Measurements from ENCODE around the gene SSBP4. TPM values are rescaled to one million over a fixed set of nuclear protein-coding genes. Genes with fewer than 3 reads are reported as not detected.

Gene SSBP4
- total RNA-seq, 4 donors from 2014 or later = 23.7 to 48.1 (median 26.1) TPM

GRCh38 chr19:18424890-18425514 is 5.8 kb downstream of the SSBP4 start:
- intact Hi-C loops (cut with DNase I) = no loop called here
- H3K27me3 ChIP-seq = no peaks in the 10 kb centered on the region
- 77 to 89% methylated on average over 6 to 7 of the region's 17 CpGs for WGBS, 2 donors
- no peak overlapping the region for H3K4me3 ChIP-seq
- peaks cover 35 to 98% (median 57%) of the 10 kb centered on the region in 3 donors for H3K4me1 ChIP-seq
- peaks cover 0 to 6% (median 0%) of the 10 kb centered on the region in 3 donors for H3K36me3 ChIP-seq
- H3K27ac ChIP-seq = peak overlapping the region in 3 of 4 donors; percentile 52 to 81 (median 67)
- TF ChIP-seq CTCF (IDR thresholded peaks at IDR 0.05) (no peak), POLR2A (IDR thresholded peaks at IDR 0.05) (no peak)
- no peak for DNase-seq
- H3K9me3 ChIP-seq = no peaks in the 10 kb centered on the region

GRCh38 chr19:18425515-18426415 is 6.6 kb downstream of the SSBP4 start:
- WGBS, 2 donors = 44 to 46% methylated on average over 10 to 11 of the region's 18 CpGs
- no peak overlapping the region for H3K4me3 ChIP-seq
- peaks cover 0 to 6% (median 0%) of the 10 kb centered on the region in 3 donors for H3K36me3 ChIP-seq
- peaks cover 27 to 98% (median 49%) of the 10 kb centered on the region in 3 donors for H3K4me1 ChIP-seq
- DNase-seq = no peak
- intact Hi-C loops (cut with DNase I) = no loop called here
- peak overlapping the region in 3 of 4 donors; percentile 52 to 81 (median 67) for H3K27ac ChIP-seq
- no peaks in the 10 kb centered on the region for H3K9me3 ChIP-seq
- H3K27me3 ChIP-seq = no peaks in the 10 kb centered on the region
- no peak for TF ChIP-seq CTCF (IDR thresholded peaks at IDR 0.05)
- TF ChIP-seq POLR2A (IDR thresholded peaks at IDR 0.05) = no peak

GRCh38 chr19:18426416-18426767 is 7.2 kb downstream of the SSBP4 start:
- TF ChIP-seq POLR2A (IDR thresholded peaks at IDR 0.05) (no peak), CTCF (IDR thresholded peaks at IDR 0.05) (no peak)
- intact Hi-C loops (cut with DNase I) = no loop called here
- no peak for DNase-seq
- H3K9me3 ChIP-seq = no peaks in the 10 kb centered on the region
- H3K27ac ChIP-seq = peak overlapping the region in 3 of 4 donors; percentile 52 to 81 (median 67)
- H3K4me3 ChIP-seq = no peak overlapping the region
- H3K4me1 ChIP-seq = peaks cover 23 to 93% (median 43%) of the 10 kb centered on the region in 3 donors
- no CpG with 5 or more reads among the region's 8 CpGs for WGBS, 2 donors
- no peaks in the 10 kb centered on the region for H3K27me3 ChIP-seq
- H3K36me3 ChIP-seq = peaks cover 0 to 6% (median 0%) of the 10 kb centered on the region in 3 donors

GRCh38 chr19:18427080-18427742 is 8.0 kb downstream of the SSBP4 start:
- TF ChIP-seq POLR2A (IDR thresholded peaks at IDR 0.05) (no peak), CTCF (IDR thresholded peaks at IDR 0.05) (no peak)
- 60 to 68% methylated on average over 2 to 7 of the region's 16 CpGs for WGBS, 2 donors
- H3K4me1 ChIP-seq = peaks cover 23 to 85% (median 41%) of the 10 kb centered on the region in 3 donors
- H3K27ac ChIP-seq = peak overlapping the region in 2 of 4 donors; percentile 67 to 81
- no peaks in the 10 kb centered on the region for H3K9me3 ChIP-seq
- DNase-seq = no peak
- H3K27me3 ChIP-seq = no peaks in the 10 kb centered on the region
- H3K4me3 ChIP-seq = no peak overlapping the region
- H3K36me3 ChIP-seq = peaks cover 0 to 6% (median 0%) of the 10 kb centered on the region in 3 donors
- intact Hi-C loops (cut with DNase I) = no loop called here
